Tibial nerve (tissue), 4 donors: ENCODE measurements around the gene PSMC4.

Experiments
- EP300 ChIP-seq, 2 donors: sonication (generic); formaldehyde crosslinking; IDR thresholded peaks; one replicate each; pipeline ENCODE4 v1.6.1; 2017; ENCODE audit warnings: antibody characterized with exemption in 2 of 2, mild to moderate bottlenecking in 1 of 2
- POLR2A ChIP-seq, 2 donors: fragments of 450-650 bp; IDR thresholded peaks; one replicate each; pipeline ENCODE4 v1.6.1; 2017; ENCODE audit warnings: antibody characterized with exemption in 2 of 2, mild to moderate bottlenecking in 2 of 2, moderate library complexity in 2 of 2
- TF ChIP-seq, protein P1 (sequence below), 5 experiments: fragments of 200-600 bp in 3 of 5; fragments of 450-650 bp in 2 of 5; sonication (generic) in 3 of 5; IDR thresholded peaks; one replicate each; pipeline ENCODE4 v1.5.1; 2016 to 2019; ENCODE audit warnings: antibody characterized with exemption in 5 of 5, mild to moderate bottlenecking in 3 of 5, moderate library complexity in 2 of 5

DNA sequence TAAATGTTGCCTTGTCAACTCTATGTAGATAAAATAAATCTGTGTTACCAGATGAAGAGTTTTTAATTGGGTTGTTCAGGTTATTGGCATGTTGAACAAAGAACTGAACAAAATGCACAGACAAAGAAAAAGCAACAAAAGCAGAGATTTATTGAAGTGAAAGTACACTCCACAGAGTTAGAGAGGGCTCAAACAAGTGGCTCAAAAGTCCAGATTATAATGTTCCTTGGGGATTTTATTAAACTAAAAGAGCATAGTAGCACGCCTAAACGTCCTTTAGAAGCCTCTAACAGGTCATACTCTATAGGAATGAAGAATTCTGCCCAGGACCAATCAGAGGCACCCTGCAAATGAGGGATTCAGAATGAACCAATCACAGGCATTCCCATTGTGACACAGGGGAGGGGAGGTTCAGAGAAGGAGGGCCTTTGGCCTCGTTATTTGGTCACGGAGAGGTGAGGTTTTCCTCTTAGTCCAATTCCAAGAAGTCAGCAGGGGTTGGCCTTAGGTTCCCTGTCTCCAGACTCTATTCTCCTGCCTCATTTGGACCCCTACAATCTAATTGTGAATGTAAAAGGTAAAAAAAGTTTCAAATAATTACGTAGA lies 12.8 kb downstream of the PSMC4 start:
- TF ChIP-seq, protein P1, sequence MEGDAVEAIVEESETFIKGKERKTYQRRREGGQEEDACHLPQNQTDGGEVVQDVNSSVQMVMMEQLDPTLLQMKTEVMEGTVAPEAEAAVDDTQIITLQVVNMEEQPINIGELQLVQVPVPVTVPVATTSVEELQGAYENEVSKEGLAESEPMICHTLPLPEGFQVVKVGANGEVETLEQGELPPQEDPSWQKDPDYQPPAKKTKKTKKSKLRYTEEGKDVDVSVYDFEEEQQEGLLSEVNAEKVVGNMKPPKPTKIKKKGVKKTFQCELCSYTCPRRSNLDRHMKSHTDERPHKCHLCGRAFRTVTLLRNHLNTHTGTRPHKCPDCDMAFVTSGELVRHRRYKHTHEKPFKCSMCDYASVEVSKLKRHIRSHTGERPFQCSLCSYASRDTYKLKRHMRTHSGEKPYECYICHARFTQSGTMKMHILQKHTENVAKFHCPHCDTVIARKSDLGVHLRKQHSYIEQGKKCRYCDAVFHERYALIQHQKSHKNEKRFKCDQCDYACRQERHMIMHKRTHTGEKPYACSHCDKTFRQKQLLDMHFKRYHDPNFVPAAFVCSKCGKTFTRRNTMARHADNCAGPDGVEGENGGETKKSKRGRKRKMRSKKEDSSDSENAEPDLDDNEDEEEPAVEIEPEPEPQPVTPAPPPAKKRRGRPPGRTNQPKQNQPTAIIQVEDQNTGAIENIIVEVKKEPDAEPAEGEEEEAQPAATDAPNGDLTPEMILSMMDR (IDR thresholded peaks at IDR 0.05): no peak
- no peak for TF ChIP-seq POLR2A (IDR thresholded peaks at IDR 0.05)
- TF ChIP-seq EP300 (IDR thresholded peaks at IDR 0.05): no peak
